NCI-H510A treated with DMSO at 0.1 percent for 48 hours (cell line): Measurements from ENCODE around the gene SFTA2.
"Not testable (repeated sequence)": the region's sequence is repeated elsewhere in the genome, so short reads cannot be mapped to it uniquely, and the experiment has no call there.

ENCODE experiments used
- DNase-seq: peaks from one replicate; lab custom pipeline; 2025; lab: John Stamatoyannopoulos, UW

The SFTA2 gene

GRCh38 chr6:30942338-30943060, 10.5 kb upstream of the SFTA2 start:
- DNase-seq = no peak

GRCh38 chr6:30940361-30940986, 8.5 kb upstream of the SFTA2 start, which contains the start of gene MUCL3:
TSS of gene MUCL3 (plus strand) at chr6:30940973. CDS start at chr6:30941000, 27 bp downstream.
- no peak for DNase-seq

GRCh38 chr6:30939473-30939872, 7.5 kb upstream of the SFTA2 start:
- no peak for DNase-seq

DNA sequence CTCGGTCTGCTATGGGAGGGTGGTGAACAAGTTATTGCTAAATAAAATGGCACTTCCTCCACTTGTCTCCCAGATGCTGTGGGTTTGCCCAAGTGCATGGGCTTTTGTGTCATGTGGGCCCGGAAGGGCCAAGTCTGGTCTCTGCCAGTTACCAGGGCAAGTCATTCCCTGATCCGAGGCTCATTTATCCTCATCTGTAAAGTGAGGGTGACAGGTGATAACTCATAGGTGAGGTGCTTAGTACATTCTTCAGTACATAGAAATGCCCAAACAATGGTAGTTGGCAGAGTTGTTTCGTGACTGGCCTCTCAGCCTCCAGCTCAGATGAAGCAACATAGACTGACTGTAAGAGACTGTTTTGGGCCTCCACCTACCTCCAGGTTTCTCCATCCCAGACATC, 6.8 kb upstream of the SFTA2 start:
- DNase-seq = no peak

DNA sequence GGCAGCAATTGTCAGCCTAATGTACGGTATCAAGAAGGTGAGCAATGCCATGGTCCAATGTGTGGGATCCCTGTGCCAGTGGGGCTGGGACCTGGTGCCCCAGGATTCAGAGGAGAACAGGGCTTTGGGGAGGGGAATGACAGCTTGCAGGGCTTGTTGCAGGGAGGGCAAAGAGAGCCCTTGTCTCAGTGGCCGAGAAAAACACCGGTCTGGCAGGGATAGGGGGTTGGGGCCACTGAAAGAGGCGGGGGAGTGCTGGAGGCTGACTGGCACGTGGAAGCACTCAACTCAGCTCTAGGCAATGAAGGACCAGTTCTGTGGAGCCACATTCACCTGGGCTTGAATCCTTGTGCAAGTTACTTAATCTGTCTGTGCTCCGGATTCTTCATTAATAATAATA, 5.3 kb upstream of the SFTA2 start:
- DNase-seq = no peak

- DNase-seq = no peak
Observed at GRCh38 chr6:30935018-30935417, 3.0 kb upstream of the SFTA2 start.

GRCh38 chr6:30932665-30933365, 845 bp upstream of the SFTA2 start:
- no peak for DNase-seq

GRCh38 chr6:30931272-30931671, 698 bp downstream of the SFTA2 start:
- no peak for DNase-seq

DNA sequence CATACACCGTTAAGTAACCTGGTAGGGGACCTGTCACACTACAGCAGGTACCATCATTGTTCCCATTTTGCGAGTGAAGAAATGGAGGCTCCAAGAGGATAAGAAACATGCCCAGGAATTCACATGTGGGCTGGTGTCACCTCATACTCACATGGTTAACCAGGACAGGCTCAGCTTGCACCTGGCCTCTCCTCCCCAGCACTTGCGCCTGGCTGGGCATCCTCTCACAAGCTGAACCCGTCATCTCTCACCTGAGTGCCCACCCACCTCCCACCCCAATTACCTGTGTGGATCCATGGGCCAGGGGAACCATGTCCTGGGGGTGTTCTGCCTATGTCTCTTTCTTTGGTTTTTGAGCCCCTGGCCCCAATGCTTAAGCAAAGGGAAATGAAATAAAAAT, 1.5 kb downstream of the SFTA2 start:
- DNase-seq = no peak

- DNase-seq = no peak
Observed at GRCh38 chr6:30928677-30929076, 3.3 kb downstream of the SFTA2 start.

- not testable (repeated sequence) for DNase-seq
Observed at GRCh38 chr6:30927080-30927479, 4.9 kb downstream of the SFTA2 start.

GRCh38 chr6:30926644-30927043, 5.3 kb downstream of the SFTA2 start:
- DNase-seq = no peak

DNA sequence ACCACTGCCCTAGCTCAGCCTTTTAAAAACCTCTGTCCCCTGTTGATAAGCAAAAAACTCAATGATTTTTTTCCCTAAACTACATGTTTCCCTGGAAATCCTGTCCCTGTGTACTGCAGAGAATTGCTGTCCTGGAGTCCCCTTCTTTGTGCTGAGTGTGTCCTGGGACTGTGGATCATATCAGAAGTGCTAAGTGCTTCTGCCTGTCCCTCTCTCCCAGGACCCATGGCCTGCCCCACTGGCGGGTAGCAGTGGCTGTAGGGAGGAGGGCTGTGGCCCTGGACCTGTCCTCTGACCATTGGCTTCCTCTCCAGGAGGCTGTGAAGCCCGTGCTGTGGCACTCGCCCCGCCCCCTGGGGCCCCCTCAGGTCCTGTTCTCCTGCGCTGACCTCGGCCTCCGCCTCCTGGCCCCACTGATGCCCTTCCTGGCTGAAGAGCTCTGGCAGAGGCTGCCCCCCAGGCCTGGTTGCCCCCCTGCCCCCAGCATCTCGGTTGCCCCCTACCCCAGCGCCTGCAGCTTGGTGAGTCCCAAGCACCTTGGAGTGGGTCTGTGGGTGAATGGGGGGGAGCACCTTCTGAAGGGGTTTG, 7.8 kb downstream of the SFTA2 start:
- DNase-seq = not testable (repeated sequence)

DNA sequence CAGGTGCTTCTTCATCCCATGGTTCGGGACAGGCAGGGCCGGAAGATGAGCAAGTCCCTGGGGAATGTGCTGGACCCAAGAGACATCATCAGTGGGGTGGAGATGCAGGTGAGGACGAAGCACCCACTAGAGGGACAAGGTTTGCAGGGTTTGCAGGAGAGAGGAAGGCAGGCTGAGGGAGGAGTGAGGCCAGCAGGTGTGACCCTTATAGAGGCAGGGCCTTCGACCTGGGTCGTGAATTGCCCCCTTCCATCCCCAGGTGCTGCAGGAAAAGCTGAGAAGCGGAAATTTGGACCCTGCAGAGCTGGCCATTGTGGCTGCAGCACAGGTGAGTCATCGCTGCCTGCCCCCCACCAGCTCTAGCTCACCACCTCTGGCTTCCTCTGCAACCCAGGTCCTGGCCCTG, 9.5 kb downstream of the SFTA2 start:
- no peak for DNase-seq

DNA sequence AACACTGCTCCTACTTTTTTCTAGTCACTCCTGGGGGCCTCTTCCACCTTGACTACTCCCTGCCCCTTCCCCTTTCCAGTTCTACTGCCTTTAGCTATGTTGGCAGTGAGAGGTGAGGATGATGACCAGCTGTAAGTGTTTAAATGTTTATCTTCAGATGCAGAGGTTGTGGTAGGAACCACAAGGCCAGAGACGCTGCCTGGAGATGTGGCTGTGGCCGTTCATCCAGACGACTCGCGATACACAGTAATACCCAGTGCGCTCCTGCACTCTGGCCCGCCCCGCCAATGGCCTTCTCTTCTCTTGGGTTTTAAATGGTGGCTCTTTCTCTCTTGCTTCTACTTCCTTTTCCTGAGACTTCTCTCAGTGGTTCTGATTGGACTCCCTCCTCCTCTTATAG, 13.3 kb downstream of the SFTA2 start:
- no peak for DNase-seq

DNA sequence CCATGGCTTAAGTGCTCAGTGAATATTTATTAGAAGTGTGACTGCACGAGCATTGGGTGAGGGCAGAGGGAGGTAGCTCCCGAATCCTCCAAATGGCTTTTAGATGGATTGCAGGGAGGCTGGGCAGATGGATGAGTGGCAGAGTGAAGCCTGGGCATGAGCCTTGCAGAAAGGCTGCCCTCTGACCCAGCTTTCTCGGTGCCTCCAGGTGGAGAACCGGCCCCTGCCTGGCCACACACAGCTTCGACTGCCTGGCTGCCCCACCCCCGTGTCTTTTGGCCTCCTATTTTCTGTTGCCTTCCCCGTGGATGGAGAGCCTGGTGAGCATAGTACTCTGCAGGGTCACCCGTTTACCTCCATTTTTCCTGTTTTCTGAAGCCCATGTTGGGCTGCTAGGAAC, 14.5 kb downstream of the SFTA2 start:
- no peak for DNase-seq

DNA sequence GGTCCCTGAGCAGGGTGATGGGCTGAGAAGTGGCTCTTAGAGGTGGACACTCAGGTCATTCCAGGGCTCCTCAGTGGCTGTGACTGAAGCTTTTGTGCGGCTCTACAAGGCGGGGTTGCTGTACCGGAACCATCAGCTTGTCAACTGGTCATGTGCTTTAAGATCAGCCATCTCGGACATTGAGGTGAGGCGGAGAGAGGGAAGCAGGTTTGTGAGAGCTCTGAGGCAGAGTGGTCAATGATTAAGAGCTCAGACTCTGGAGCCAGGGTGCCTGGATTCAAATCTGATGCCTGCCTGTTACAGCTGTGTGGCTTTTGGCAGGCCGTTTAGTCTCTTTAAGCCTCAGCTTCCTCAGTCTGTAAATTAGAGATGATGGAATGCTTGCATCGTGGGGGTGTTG, 14.9 kb downstream of the SFTA2 start:
- no peak for DNase-seq

DNA sequence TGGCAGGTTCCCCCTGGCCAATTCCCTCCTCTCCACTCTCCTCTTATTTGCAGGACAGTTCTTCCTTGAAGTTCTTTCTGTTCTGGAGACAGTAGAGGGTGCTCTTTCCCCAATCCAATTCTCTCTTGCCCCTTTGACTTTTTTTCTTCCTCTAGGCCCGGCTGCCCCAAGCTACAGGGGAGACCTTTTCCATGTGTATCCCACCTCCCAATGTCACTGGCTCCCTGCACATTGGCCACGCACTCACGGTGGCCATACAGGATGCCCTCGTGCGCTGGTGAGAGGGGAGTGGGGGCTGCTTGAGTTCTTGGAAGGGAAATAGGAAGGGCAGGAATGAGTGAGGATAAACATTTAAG, 16.4 kb downstream of the SFTA2 start:
- peak; percentile 7 for DNase-seq

GRCh38 chr6:30914854-30915590, 16.9 kb downstream of the SFTA2 start:
- DNase-seq = no peak

DNA sequence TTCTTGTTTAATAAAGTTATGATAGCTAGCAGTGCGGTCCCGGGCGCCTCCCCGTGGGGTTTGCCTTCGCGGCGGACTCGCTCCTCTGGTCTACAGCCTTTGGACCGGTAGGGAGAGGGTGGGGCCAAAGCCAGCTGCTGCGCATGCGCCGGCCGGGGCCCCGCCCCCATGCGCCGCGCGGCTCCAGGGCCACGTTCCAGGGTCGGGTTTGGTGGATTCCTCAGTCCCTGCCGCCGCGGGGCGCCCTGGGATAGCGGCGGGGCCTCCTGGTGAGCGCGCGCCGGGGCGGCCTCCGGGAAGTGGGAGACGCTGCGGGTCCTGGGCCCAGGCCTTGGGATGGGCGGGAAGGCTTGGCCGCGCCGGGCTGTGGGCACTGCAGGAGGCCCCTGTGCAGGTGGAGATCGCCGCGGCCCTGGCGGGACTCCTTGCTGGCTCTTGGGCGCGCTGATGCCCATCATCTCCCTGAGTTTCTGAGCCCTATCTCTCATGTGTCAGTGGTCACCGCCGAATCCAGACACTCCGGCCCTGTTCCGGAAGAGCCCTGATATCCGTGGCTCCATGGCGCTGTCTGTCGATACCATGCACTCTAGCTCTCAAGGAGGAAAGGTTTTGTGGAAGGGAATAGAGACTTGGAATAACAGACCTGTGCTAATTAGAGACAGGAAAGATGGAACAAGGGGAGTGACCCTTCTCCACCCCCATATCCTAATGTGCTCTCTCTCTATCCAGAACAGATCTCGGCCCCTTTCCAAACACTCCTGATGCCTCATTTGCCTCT, 17.7 kb downstream of the SFTA2 start, which contains the start of gene VARS2:
VARS2 (plus strand) TSS at position 163 of the 778 bp plus-strand sequence; CDS start at position 762, 599 bp downstream.
- peak; percentile 72 for DNase-seq

DNA sequence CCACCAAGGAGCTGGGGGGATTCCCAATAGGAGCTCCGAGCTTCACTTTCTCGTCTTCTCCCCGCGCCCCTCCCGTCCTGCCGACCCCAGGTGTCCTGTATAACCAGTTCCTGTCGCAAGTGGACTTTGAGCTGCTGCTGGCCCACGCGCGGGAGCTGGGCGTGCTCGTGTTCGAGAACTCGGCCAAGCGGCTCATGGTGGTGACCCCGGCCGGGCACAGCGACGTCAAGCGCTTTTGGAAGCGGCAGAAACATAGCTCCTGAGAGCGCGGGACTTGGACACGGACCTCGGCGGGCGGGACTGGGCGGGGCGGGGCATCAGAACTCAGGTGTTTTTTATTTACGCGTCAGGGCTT, 18.3 kb downstream of the SFTA2 start:
- no peak for DNase-seq
